Suprapubic skin (tissue), 4 donors: ENCODE data around the gene TPRN. TPM values are rescaled to one million over a fixed set of nuclear protein-coding genes. Genes with fewer than 3 reads are reported as not detected.

Experiments used
- DNase-seq, 2 donors: peaks; one replicate each; pipeline ENCODE4 v3.0.0-alpha.2; 2019; ENCODE audit warnings: low spot score in 2 of 2
- H3K27ac ChIP-seq: fragments of 200-600 bp; sonication (generic); one replicate; pipeline ENCODE4 v1.5.1; 2019
- H3K27me3 ChIP-seq: fragments of 200-600 bp; sonication (generic); one replicate; pipeline ENCODE4 v1.5.1; 2019
- H3K36me3 ChIP-seq: fragments of 200-600 bp; sonication (generic); one replicate; pipeline ENCODE4 v1.5.1; 2019
- H3K4me1 ChIP-seq: fragments of 200-600 bp; sonication (generic); one replicate; pipeline ENCODE4 v1.5.1; 2019
- H3K4me3 ChIP-seq: fragments of 200-600 bp; sonication (generic); one replicate; pipeline ENCODE4 v1.5.1; 2019; ENCODE audit warnings: mild to moderate bottlenecking
- H3K9me3 ChIP-seq: fragments of 200-600 bp; sonication (generic); one replicate; pipeline ENCODE4 v1.5.1; 2019
- EP300 ChIP-seq: sonication (generic); formaldehyde crosslinking; IDR thresholded peaks from one replicate; pipeline ENCODE4 v1.6.1; 2017; ENCODE audit warnings: antibody characterized with exemption
- POLR2A ChIP-seq, 2 donors: fragments of 450-650 bp; IDR thresholded peaks; one replicate each; pipeline ENCODE4 v1.6.1; 2017; ENCODE audit warnings: antibody characterized with exemption in 2 of 2, mild to moderate bottlenecking in 2 of 2, moderate library complexity in 2 of 2
- POLR2AphosphoS5 ChIP-seq, 3 donors: sonication (generic); formaldehyde crosslinking; IDR thresholded peaks; one replicate each; pipeline ENCODE4 v1.6.1; 2017; ENCODE audit warnings: antibody characterized with exemption in 3 of 3
- WGBS: methylation state at CpG from one replicate; pipeline ENCODE4 v1.1.5; 2018; 5-methylcytosine and 5-hydroxymethylcytosine counted together
- total RNA-seq, 4 donors: library from RNA; depleted of rRNA; stranded (reverse); fragments of >200 nt; gene quantifications; one replicate each; pipeline ENCODE4 v1.1.0, GENCODE V29; 2016
- TF ChIP-seq, protein P1 (sequence below), 2 donors: fragments of 200-600 bp in 1 of 2; fragments of 450-650 bp in 1 of 2; sonication (generic) in 1 of 2; IDR thresholded peaks; one replicate each; pipeline ENCODE4 v1.5.1; 2016 to 2019; ENCODE audit warnings: antibody characterized with exemption in 2 of 2, mild to moderate bottlenecking in 1 of 2, moderate library complexity in 1 of 2

The TPRN gene
- total RNA-seq, 4 donors from 2014 or later, result 12.6 to 23.6 (median 18.7) TPM

GRCh38 chr9:137195525-137196220 is 4.9 kb downstream of the TPRN start:
- Histone ChIP-seq H3K36me3 (peaks cover 16% of the 10 kb centered on the region), H3K27ac (no peak overlapping the region), H3K27me3 (no peaks in the 10 kb centered on the region), H3K9me3 (no peaks in the 10 kb centered on the region), H3K4me3 (peak overlapping the region; percentile 15), H3K4me1 (peaks cover 52% of the 10 kb centered on the region)
- no peak for DNase-seq
- TF ChIP-seq EP300 (no peak), POLR2AphosphoS5 (IDR thresholded peaks at IDR 0.05) (no peak), POLR2A (IDR thresholded peaks at IDR 0.05) (no peak)
- TF ChIP-seq, protein P1, sequence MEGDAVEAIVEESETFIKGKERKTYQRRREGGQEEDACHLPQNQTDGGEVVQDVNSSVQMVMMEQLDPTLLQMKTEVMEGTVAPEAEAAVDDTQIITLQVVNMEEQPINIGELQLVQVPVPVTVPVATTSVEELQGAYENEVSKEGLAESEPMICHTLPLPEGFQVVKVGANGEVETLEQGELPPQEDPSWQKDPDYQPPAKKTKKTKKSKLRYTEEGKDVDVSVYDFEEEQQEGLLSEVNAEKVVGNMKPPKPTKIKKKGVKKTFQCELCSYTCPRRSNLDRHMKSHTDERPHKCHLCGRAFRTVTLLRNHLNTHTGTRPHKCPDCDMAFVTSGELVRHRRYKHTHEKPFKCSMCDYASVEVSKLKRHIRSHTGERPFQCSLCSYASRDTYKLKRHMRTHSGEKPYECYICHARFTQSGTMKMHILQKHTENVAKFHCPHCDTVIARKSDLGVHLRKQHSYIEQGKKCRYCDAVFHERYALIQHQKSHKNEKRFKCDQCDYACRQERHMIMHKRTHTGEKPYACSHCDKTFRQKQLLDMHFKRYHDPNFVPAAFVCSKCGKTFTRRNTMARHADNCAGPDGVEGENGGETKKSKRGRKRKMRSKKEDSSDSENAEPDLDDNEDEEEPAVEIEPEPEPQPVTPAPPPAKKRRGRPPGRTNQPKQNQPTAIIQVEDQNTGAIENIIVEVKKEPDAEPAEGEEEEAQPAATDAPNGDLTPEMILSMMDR (IDR thresholded peaks at IDR 0.05), result no peak
- 55% methylated on average over 11 of the region's 21 CpGs for WGBS

GRCh38 chr9:137194909-137195308 is 5.6 kb downstream of the TPRN start:
- Histone ChIP-seq H3K9me3 (no peaks in the 10 kb centered on the region), H3K4me1 (peaks cover 60% of the 10 kb centered on the region), H3K4me3 (peak overlapping the region; percentile 15), H3K27me3 (no peaks in the 10 kb centered on the region), H3K36me3 (peaks cover 24% of the 10 kb centered on the region), H3K27ac (no peak overlapping the region)
- DNase-seq, result no peak
- WGBS, result 62% methylated on average over 9 of the region's 10 CpGs
- TF ChIP-seq EP300, result no peak
- TF ChIP-seq, protein P1 (IDR thresholded peaks at IDR 0.05), result no peak
- TF ChIP-seq POLR2A (IDR thresholded peaks at IDR 0.05), result no peak
- no peak for TF ChIP-seq POLR2AphosphoS5 (IDR thresholded peaks at IDR 0.05)

- Histone ChIP-seq H3K27me3 (no peaks in the 10 kb centered on the region), H3K27ac (no peak overlapping the region), H3K4me1 (peaks cover 60% of the 10 kb centered on the region), H3K9me3 (no peaks in the 10 kb centered on the region), H3K4me3 (peak overlapping the region; percentile 15), H3K36me3 (peaks cover 26% of the 10 kb centered on the region)
- 30% methylated on average over 2 of the region's 16 CpGs for WGBS
- no peak for TF ChIP-seq POLR2AphosphoS5 (IDR thresholded peaks at IDR 0.05)
- TF ChIP-seq EP300, result no peak
- no peak for TF ChIP-seq POLR2A (IDR thresholded peaks at IDR 0.05)
- TF ChIP-seq, protein P1 (IDR thresholded peaks at IDR 0.05), result no peak
- DNase-seq, result no peak
These were observed 6.2 kb downstream of the TPRN start for GRCh38 chr9:137194388-137194787.

GRCh38 chr9:137193771-137194170 is 6.8 kb downstream of the TPRN start:
- no CpG with 5 or more reads among the region's 14 CpGs for WGBS
- H3K27me3 ChIP-seq, result no peaks in the 10 kb centered on the region
- TF ChIP-seq POLR2A (IDR thresholded peaks at IDR 0.05), result no peak
- no peak for TF ChIP-seq EP300
- TF ChIP-seq, protein P1 (IDR thresholded peaks at IDR 0.05), result no peak
- no peak for TF ChIP-seq POLR2AphosphoS5 (IDR thresholded peaks at IDR 0.05)
- no peak overlapping the region for H3K27ac ChIP-seq
- H3K36me3 ChIP-seq, result peaks cover 26% of the 10 kb centered on the region
- no peak for DNase-seq
- H3K4me3 ChIP-seq, result no peak overlapping the region
- no peaks in the 10 kb centered on the region for H3K9me3 ChIP-seq
- H3K4me1 ChIP-seq, result peaks cover 58% of the 10 kb centered on the region

DNA sequence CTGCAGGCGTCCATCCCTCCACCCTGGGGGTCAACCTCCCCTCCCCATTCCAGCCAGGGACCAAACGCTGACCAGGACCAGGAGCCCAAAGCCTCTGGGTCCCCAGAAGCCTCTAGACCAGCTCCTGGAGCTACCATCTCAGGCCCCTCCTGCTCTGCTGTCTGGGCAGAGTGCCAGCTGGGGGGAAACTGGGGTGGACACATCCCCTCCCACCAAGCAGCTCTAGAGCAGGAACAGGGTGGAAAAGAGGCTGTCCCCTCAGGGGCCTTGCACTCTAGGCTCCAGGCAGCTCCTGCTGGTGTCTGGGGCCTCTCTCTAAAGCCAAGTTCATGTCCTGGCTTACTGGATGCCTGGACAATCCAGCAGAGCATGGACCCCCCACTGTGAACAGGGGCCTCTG is 7.7 kb downstream of the TPRN start:
- TF ChIP-seq POLR2A (IDR thresholded peaks at IDR 0.05), result no peak
- no peak for TF ChIP-seq EP300
- TF ChIP-seq POLR2AphosphoS5 (IDR thresholded peaks at IDR 0.05), result no peak
- TF ChIP-seq, protein P1 (IDR thresholded peaks at IDR 0.05), result no peak
- no peak for DNase-seq
- peaks cover 26% of the 10 kb centered on the region for H3K36me3 ChIP-seq
- H3K4me1 ChIP-seq, result peaks cover 52% of the 10 kb centered on the region
- H3K9me3 ChIP-seq, result no peaks in the 10 kb centered on the region
- no CpG with 5 or more reads among the region's 2 CpGs for WGBS
- H3K4me3 ChIP-seq, result no peak overlapping the region
- no peaks in the 10 kb centered on the region for H3K27me3 ChIP-seq
- no peak overlapping the region for H3K27ac ChIP-seq
